NT2/D1 (cell line): ENCODE results near the gene WRAP53.

Source experiments
- SUZ12 ChIP-seq: IDR thresholded peaks from 2 replicates; pipeline ENCODE4 v1.6.1; 2011; ENCODE audit not compliant: insufficient read length, insufficient read depth; ENCODE audit errors: extremely low read depth
- YY1 ChIP-seq: IDR thresholded peaks from 2 replicates; pipeline ENCODE4 v1.6.1; 2011; ENCODE audit not compliant: insufficient read length, insufficient read depth

DNA sequence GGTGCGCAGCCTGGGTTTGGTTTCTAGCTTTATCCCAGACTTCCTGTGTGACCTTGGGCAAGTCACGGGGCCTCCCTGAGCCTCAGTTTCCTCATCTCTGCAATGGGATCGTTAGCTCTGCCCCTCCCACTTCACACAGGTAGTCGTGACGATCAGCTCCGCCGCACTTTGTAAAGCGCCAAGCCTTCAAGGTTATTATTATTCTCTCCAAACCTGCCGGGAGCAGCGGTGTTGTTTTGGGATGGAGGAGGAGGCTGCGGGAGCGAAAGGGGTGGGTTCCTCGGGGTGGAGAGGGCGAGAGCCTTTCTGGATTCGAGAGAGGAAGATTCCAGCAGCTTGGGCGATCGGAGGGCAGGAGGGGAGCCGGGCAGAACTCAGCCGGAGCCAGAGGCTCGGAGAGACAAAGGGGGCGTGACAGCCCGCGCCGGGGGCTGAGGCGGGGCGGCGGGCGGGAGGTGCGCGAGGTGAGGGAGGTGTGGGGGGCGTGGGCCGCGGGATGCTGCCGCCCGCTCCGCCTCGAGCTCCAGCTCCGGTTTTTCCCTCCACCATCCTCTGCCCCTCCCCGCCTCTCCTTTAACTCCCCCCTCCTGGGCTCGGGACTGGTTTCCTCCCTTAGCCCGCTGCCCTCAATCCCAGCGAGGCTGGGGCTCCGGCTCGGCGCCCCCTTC, 16.5 kb downstream of the WRAP53 start, which contains the start of gene EFNB3:
- TF ChIP-seq SUZ12, result no peak
- no peak for TF ChIP-seq YY1
